GM12873 (cell line): ENCODE results near the gene HYAL2.

ENCODE experiments used
- CTCF ChIP-seq: IDR thresholded peaks from 2 replicates; pipeline ENCODE4 v1.5.1; 2012; ENCODE audit warnings: low read depth, mild to moderate bottlenecking, moderate library complexity, low read length, control low read depth; ENCODE audit not compliant: insufficient read depth; ENCODE audit errors: missing control alignments

HYAL2 gene

GRCh38 chr3:50334339-50335075 is 12.0 kb upstream of the HYAL2 start:
- no peak for TF ChIP-seq CTCF

- no peak for TF ChIP-seq CTCF
Measured at GRCh38 chr3:50333744-50334328, 11.3 kb upstream of the HYAL2 start.

- no peak for TF ChIP-seq CTCF
Measured at GRCh38 chr3:50331364-50331907, 8.9 kb upstream of the HYAL2 start.

- TF ChIP-seq CTCF = no peak
Measured at GRCh38 chr3:50330330-50330729, 7.8 kb upstream of the HYAL2 start.

GRCh38 chr3:50327943-50328691 is 5.6 kb upstream of the HYAL2 start, which contains the start of gene TUSC2:
TUSC2 (minus strand) TSS chr3:50328223; CDS start chr3:50328099, 124 bp downstream.
- no peak for TF ChIP-seq CTCF

- TF ChIP-seq CTCF = no peak
Measured at GRCh38 chr3:50327129-50327528, 4.6 kb upstream of the HYAL2 start.

GRCh38 chr3:50326182-50326541 is 3.6 kb upstream of the HYAL2 start:
- no peak for TF ChIP-seq CTCF
